Thoracic aorta (tissue), 2 donors: ENCODE results near the gene BTRC. TPM values are rescaled to one million over a fixed set of nuclear protein-coding genes. Genes with fewer than 3 reads are reported as not detected.
"Not testable (repeated sequence)": the region's sequence is repeated elsewhere in the genome, so short reads cannot be mapped to it uniquely, and the experiment has no call there.

Experiments used
- ATAC-seq: fragments of 150-250 bp; one replicate; pipeline ENCODE4 v1.8.0; 2017; ENCODE audit warnings: low read depth; ENCODE audit not compliant: insufficient number of reproducible peaks, low FRiP score
- DNase-seq: peaks from one replicate; pipeline ENCODE4 v3.0.0-alpha.2; 2020; ENCODE audit warnings: low spot score
- H3K27ac ChIP-seq, 2 donors: fragments of 200-600 bp; sonication (generic); 1 replicate in 1 of 2; 2 replicates in 1 of 2; pipeline ENCODE4 v1.5.1; 2016; ENCODE audit warnings: mild to moderate bottlenecking in 2 of 2, moderate library complexity in 2 of 2
- H3K27me3 ChIP-seq: fragments of 200-600 bp; sonication (generic); replicated peaks from 2 replicates; pipeline ENCODE4 v1.6.0; 2016; ENCODE audit warnings: mild to moderate bottlenecking; ENCODE audit not compliant: insufficient read depth
- H3K36me3 ChIP-seq: fragments of 200-600 bp; sonication (generic); one replicate; pipeline ENCODE4 v1.5.1; 2016
- H3K4me1 ChIP-seq, 2 donors: fragments of 200-600 bp; sonication (generic); 1 replicate in 1 of 2; 2 replicates in 1 of 2; pipeline versions ENCODE4 v1.5.1 to v1.6.0; 2016; ENCODE audit warnings: low read depth in 2 of 2, mild to moderate bottlenecking in 1 of 2; ENCODE audit not compliant: control insufficient read depth in 1 of 2
- H3K4me3 ChIP-seq: fragments of 200-600 bp; sonication (generic); 2 replicates; pipeline ENCODE4 v1.5.1; 2016; ENCODE audit warnings: mild to moderate bottlenecking
- H3K9me3 ChIP-seq: fragments of 200-600 bp; sonication (generic); 2 replicates; pipeline ENCODE4 v1.5.1; 2016
- total RNA-seq, 2 donors: library from RNA; depleted of rRNA; stranded (reverse); fragments of >200 nt; gene quantifications; one replicate each; pipeline versions ENCODE4 v1.1.0 to v1.2.3, GENCODE V29; 2016
- TF ChIP-seq, protein P1 (sequence below): fragments of 200-600 bp; sonication (generic); IDR thresholded peaks from one replicate; pipeline ENCODE4 v1.5.1; 2019; ENCODE audit warnings: antibody characterized with exemption

The BTRC gene
- total RNA-seq, 2 donors from 2014 or later: 8.4 to 12.9 TPM

DNA sequence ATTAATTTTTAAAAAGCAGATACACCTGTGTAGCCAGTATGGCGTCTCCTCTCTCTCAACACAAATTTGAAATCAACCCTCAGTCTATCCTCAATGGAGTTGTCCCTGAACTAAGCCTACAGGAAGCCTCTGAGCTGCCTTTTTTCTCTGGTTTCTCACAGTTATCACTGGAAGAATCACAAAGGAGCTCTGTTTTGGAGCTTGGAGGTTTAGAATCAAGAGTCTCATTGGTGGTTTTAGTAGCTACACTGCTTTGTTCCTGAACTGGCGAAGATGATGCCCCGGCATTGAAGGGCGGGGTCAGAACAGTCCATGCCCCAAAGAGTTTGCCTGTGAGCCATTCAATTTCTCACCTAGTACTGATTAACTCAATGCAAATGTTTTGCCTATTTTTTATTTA lies 16.1 kb upstream of the BTRC start:
- H3K27me3 ChIP-seq: no peaks in the 10 kb centered on the region
- H3K36me3 ChIP-seq: no peaks in the 10 kb centered on the region
- no peaks in the 10 kb centered on the region for H3K9me3 ChIP-seq
- no peak overlapping the region for H3K27ac ChIP-seq
- no peaks in the 10 kb centered on the region for H3K4me1 ChIP-seq
- TF ChIP-seq, protein P1, sequence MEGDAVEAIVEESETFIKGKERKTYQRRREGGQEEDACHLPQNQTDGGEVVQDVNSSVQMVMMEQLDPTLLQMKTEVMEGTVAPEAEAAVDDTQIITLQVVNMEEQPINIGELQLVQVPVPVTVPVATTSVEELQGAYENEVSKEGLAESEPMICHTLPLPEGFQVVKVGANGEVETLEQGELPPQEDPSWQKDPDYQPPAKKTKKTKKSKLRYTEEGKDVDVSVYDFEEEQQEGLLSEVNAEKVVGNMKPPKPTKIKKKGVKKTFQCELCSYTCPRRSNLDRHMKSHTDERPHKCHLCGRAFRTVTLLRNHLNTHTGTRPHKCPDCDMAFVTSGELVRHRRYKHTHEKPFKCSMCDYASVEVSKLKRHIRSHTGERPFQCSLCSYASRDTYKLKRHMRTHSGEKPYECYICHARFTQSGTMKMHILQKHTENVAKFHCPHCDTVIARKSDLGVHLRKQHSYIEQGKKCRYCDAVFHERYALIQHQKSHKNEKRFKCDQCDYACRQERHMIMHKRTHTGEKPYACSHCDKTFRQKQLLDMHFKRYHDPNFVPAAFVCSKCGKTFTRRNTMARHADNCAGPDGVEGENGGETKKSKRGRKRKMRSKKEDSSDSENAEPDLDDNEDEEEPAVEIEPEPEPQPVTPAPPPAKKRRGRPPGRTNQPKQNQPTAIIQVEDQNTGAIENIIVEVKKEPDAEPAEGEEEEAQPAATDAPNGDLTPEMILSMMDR: no peak
- ATAC-seq (no peak), DNase-seq (no peak)
- H3K4me3 ChIP-seq: no peak overlapping the region

DNA sequence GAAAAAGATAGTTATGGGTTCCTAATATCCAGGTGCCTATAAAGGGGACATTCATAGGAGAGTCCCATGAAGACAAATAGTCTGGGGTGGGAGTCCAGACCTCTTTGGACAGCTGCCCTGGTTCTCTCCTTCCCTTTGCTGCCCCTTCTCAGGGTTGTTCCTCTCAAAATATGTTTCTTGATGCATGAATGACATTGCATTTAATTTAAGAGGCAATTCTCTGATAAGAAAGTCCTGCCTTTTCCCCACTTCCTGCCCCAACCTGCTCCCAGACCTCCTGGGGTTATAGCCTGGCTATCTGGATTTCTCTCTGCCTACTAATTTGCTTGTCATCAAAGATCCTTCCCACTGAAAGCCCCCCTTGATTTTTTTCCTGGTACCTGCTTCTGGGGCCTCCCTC lies 12.5 kb upstream of the BTRC start:
- TF ChIP-seq, protein P1: no peak
- H3K4me3 ChIP-seq: no peak overlapping the region

DNA sequence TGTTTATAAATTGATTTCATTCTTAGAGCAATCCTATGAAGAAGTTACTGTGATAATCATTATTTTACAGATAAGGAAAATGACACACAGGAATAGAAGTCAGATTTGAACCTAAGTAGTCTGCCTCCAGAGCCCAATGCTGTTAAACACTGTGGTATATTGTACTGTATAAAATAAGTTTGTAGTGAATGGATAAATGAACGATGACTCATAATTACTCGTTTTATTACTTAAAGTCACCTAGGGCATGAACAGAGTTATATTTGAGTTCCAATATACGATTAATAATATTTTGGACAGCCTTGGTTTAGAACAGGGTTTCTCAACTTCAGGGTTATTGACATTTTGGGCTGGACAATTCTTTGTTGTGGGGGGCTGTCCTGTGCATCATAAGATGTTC lies 7.8 kb upstream of the BTRC start:
- no peak for DNase-seq

More for the DNA sequence above, 12.5 kb upstream of the BTRC start:
- H3K4me1 ChIP-seq: no peaks in the 10 kb centered on the region
- H3K27ac ChIP-seq: no peak overlapping the region
- ATAC-seq (no peak), DNase-seq (no peak)
- H3K9me3 ChIP-seq: no peaks in the 10 kb centered on the region
- no peaks in the 10 kb centered on the region for H3K27me3 ChIP-seq
- no peaks in the 10 kb centered on the region for H3K36me3 ChIP-seq

DNA sequence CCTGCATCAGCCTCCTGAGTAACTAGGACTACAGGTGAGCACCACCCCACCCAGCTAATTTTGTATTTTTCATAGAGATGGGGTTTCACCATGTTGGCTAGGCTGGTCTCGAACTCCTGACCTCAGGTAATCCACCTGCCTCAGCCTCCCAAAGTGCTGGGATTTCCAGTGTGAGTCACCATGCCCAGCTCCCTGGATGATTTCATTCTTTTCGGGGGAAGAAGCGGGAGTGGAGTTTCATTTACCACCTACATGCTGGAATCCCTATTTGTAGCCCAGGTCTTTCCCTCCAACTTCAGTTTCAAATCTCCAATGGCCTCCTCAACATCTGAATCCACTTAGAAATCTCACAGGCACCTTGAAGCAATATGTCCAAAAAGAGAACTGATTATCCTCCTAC lies 2.9 kb upstream of the BTRC start:
- no peaks in the 10 kb centered on the region for H3K9me3 ChIP-seq

More for the DNA sequence above, 7.8 kb upstream of the BTRC start:
- Histone ChIP-seq H3K4me3 (no peak overlapping the region), H3K9me3 (no peaks in the 10 kb centered on the region), H3K27me3 (no peaks in the 10 kb centered on the region), H3K36me3 (no peaks in the 10 kb centered on the region), H3K27ac (no peak overlapping the region), H3K4me1 (no peaks in the 10 kb centered on the region)
- TF ChIP-seq, protein P1: no peak
- ATAC-seq: no peak

DNA sequence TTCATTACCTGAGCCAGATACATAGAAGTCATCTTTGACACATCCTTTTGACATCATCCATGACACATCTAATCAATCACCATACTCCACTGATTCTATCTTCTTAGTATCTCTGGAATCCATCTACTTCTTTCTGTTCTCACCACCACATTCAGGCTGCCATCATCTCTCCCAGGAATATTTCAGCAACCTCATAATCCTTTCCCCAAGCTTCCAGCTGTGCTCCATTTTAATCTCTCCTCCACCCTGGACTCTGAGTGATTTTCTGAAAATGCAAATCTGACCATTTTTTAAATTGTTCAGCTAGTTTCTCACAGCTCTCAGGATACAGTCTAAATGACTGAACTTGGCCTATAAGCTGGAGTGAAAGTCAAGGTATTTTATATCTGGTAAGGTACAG lies 2.5 kb upstream of the BTRC start:
- TF ChIP-seq, protein P1: no peak
- Histone ChIP-seq H3K4me1 (peaks cover 8 to 9% of the 10 kb centered on the region in 2 donors), H3K36me3 (no peaks in the 10 kb centered on the region), H3K4me3 (no peak overlapping the region), H3K27ac (no peak overlapping the region), H3K27me3 (no peaks in the 10 kb centered on the region), H3K9me3 (no peaks in the 10 kb centered on the region)
- no peak for DNase-seq
- ATAC-seq: no peak

More for the DNA sequence above, 2.9 kb upstream of the BTRC start:
- Histone ChIP-seq H3K4me3 (no peak overlapping the region), H3K27ac (no peak overlapping the region), H3K27me3 (no peaks in the 10 kb centered on the region), H3K36me3 (no peaks in the 10 kb centered on the region), H3K4me1 (peaks cover 8 to 9% of the 10 kb centered on the region in 2 donors)
- TF ChIP-seq, protein P1: no peak
- ATAC-seq (no peak), DNase-seq (no peak)

DNA sequence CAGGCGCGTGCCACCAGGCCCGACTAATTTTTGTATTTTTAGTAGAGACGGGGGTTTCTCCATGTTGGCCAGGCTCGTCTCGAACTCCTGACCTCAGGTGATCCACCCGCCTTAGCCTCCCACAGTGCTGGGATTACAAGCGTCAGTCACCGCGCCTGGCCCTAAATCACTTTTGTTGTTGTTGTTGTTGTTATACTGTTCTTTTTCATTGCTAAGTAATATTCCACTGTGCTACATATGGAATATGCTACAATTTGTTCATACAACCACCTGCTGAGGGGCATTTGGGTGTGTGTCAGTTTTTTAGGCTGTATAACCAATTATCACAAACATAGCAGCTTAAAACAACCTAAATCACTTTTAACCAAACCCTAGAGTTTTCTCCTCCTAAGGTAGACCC lies 1.1 kb upstream of the BTRC start:
- not testable (repeated sequence) for H3K36me3 ChIP-seq, H3K9me3 ChIP-seq, DNase-seq, ATAC-seq, H3K27me3 ChIP-seq, H3K4me1 ChIP-seq, H3K27ac ChIP-seq
- H3K4me3 ChIP-seq: peak overlapping the region; percentile 90
